Smooth muscle cell (in vitro differentiated cells): ENCODE measurements around the gene SLC1A6. TPM values are rescaled to one million over a fixed set of nuclear protein-coding genes. Genes with fewer than 3 reads are reported as not detected.
"Not testable (repeated sequence)": the region's sequence is repeated elsewhere in the genome, so short reads cannot be mapped to it uniquely, and the experiment has no call there.

ENCODE experiments used
- DNase-seq: peaks from one replicate; lab custom pipeline; 2025; ENCODE audit not compliant: unreplicated experiment; lab: John Stamatoyannopoulos, UW
- H2AFZ ChIP-seq: fragments of 200-600 bp; sonication (generic); 2 replicates; pipeline ENCODE4 v1.6.0; 2016; ENCODE audit warnings: antibody characterized with exemption, low read depth, mild to moderate bottlenecking
- H3F3A ChIP-seq: fragments of 200-600 bp; sonication (generic); 2 replicates; pipeline ENCODE4 v1.6.0; 2017; ENCODE audit warnings: antibody characterized with exemption, low read depth
- H3K27ac ChIP-seq: fragments of 200-600 bp; sonication (generic); 2 replicates; pipeline ENCODE4 v1.5.1; 2016; ENCODE audit warnings: low read depth, mild to moderate bottlenecking
- H3K27me3 ChIP-seq: fragments of 200-600 bp; sonication (generic); 2 replicates; pipeline ENCODE4 v1.6.1; 2016; ENCODE audit warnings: low read depth, mild to moderate bottlenecking
- H3K36me3 ChIP-seq: fragments of 200-600 bp; sonication (generic); 2 replicates; pipeline ENCODE4 v1.5.1; 2016; ENCODE audit warnings: low read depth
- H3K4me1 ChIP-seq: fragments of 200-600 bp; sonication (generic); 2 replicates; pipeline ENCODE4 v1.5.1; 2016; ENCODE audit warnings: low read depth
- H3K4me2 ChIP-seq: fragments of 200-600 bp; sonication (generic); 2 replicates; pipeline ENCODE4 v1.6.0; 2016; ENCODE audit warnings: mild to moderate bottlenecking
- H3K4me3 ChIP-seq: fragments of 200-600 bp; sonication (generic); 2 replicates; pipeline ENCODE4 v1.5.1; 2016; ENCODE audit warnings: mild to moderate bottlenecking
- H3K79me2 ChIP-seq: fragments of 200-600 bp; sonication (generic); 2 replicates; pipeline ENCODE4 v1.6.0; 2016; ENCODE audit warnings: low read depth, mild to moderate bottlenecking
- H3K9ac ChIP-seq: fragments of 200-600 bp; sonication (generic); 2 replicates; pipeline ENCODE4 v1.6.0; 2016; ENCODE audit warnings: low read depth
- H3K9me3 ChIP-seq: fragments of 200-600 bp; sonication (generic); replicated peaks from 2 replicates; pipeline ENCODE4 v1.5.1; 2016; ENCODE audit warnings: low read depth
- H4K20me1 ChIP-seq: fragments of 200-600 bp; sonication (generic); 2 replicates; pipeline ENCODE4 v1.6.0; 2016; ENCODE audit warnings: low read depth
- CTCF ChIP-seq: fragments of 200-600 bp; sonication (generic); IDR thresholded peaks from 2 replicates; pipeline ENCODE4 v1.5.1; 2017; ENCODE audit warnings: borderline replicate concordance, mild to moderate bottlenecking, antibody characterized with exemption; ENCODE audit not compliant: insufficient read depth, poor library complexity, severe bottlenecking
- WGBS: methylation state at CpG from one replicate; pipeline ENCODE4 v1.1.7; 2016; ENCODE audit warnings: low lambda C conversion rate; 5-methylcytosine and 5-hydroxymethylcytosine counted together
- polyA plus RNA-seq: library from polyadenylated mRNA; unstranded; fragments of >200 nt; fragmentation: Nextera tagmentation; extraction: Ambion mirVana; gene quantifications from 2 replicates; pipeline ENCODE4 v1.2.1, GENCODE V29; 2016
- total RNA-seq: library from RNA; depleted of rRNA; stranded (reverse); fragments of >200 nt; gene quantifications from 2 replicates; pipeline ENCODE4 v1.2.3, GENCODE V29; 2014

The SLC1A6 gene
- total and polyA plus RNA-seq, 2 experiments from 2014 or later: 2.4 to 20.9 TPM

- WGBS: 75% methylated on average over 1 of the region's 1 CpG
- H3K4me2 ChIP-seq: no peak overlapping the region
- H3K9ac ChIP-seq: no peak overlapping the region
- no peak for DNase-seq
- no peaks in the 10 kb centered on the region for H3K27me3 ChIP-seq
- H3F3A ChIP-seq: no peaks in the 10 kb centered on the region
- no peaks in the 10 kb centered on the region for H3K79me2 ChIP-seq
- no peaks in the 10 kb centered on the region for H4K20me1 ChIP-seq
- no peak for TF ChIP-seq CTCF
- H3K4me3 ChIP-seq: no peak overlapping the region
- H3K4me1 ChIP-seq: no peaks in the 10 kb centered on the region
- no peaks in the 10 kb centered on the region for H3K9me3 ChIP-seq
- H3K36me3 ChIP-seq: no peaks in the 10 kb centered on the region
- no peak overlapping the region for H2AFZ ChIP-seq
- H3K27ac ChIP-seq: no peak overlapping the region
Observed at GRCh38 chr19:14950421-14950820, 29.2 kb downstream of the SLC1A6 start.

DNA sequence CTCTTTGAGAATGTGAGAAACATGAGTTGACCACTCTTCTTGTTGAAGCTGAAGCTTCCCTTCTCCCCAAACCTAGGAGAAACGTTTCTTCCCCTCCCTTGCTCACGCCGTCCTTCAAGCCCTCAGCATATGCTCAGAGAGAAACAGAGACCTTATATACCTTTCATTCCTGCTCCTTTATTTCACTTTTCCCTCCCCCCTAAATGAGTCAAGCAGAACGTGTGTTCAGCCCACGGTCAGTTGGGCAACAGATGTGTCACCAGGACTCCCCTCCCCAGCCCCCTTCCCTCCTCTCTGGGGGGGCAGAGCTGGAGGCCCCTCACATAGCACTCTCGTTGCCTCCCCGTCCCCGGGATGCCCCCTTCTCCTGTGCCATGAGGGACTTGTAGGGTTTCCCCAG, 29.8 kb downstream of the SLC1A6 start:
- Histone ChIP-seq H3K36me3 (no peaks in the 10 kb centered on the region), H4K20me1 (no peaks in the 10 kb centered on the region), H3K27ac (no peak overlapping the region), H3K9ac (no peak overlapping the region), H3K9me3 (no peaks in the 10 kb centered on the region), H3K27me3 (no peaks in the 10 kb centered on the region), H2AFZ (no peak overlapping the region), H3K4me2 (no peak overlapping the region), H3F3A (no peaks in the 10 kb centered on the region), H3K4me3 (no peak overlapping the region), H3K4me1 (no peaks in the 10 kb centered on the region), H3K79me2 (no peaks in the 10 kb centered on the region)
- DNase-seq: no peak
- TF ChIP-seq CTCF: no peak
- WGBS: 82% methylated on average over 8 of the region's 8 CpGs

- not testable (repeated sequence) for H3F3A ChIP-seq, H3K4me1 ChIP-seq, DNase-seq, H2AFZ ChIP-seq, H4K20me1 ChIP-seq, H3K79me2 ChIP-seq, H3K4me2 ChIP-seq, H3K36me3 ChIP-seq, H3K27ac ChIP-seq, H3K4me3 ChIP-seq, H3K27me3 ChIP-seq, H3K9me3 ChIP-seq, H3K9ac ChIP-seq
- 82% methylated on average over 10 of the region's 10 CpGs for WGBS
Observed at GRCh38 chr19:14949413-14949812, 30.3 kb downstream of the SLC1A6 start.

- WGBS: 60% methylated on average over 1 of the region's 1 CpG
Observed at GRCh38 chr19:14944456-14944855, 35.2 kb downstream of the SLC1A6 start.

More at GRCh38 chr19:14944456-14944855, 35.2 kb downstream of the SLC1A6 start:
- no peaks in the 10 kb centered on the region for H3K27me3 ChIP-seq
- no peaks in the 10 kb centered on the region for H3K36me3 ChIP-seq
- no peak overlapping the region for H3K4me2 ChIP-seq
- H2AFZ ChIP-seq: no peak overlapping the region
- H3K9ac ChIP-seq: no peak overlapping the region
- no peaks in the 10 kb centered on the region for H3F3A ChIP-seq
- DNase-seq: no peak
- H4K20me1 ChIP-seq: no peaks in the 10 kb centered on the region
- no peak overlapping the region for H3K4me3 ChIP-seq
- no peaks in the 10 kb centered on the region for H3K4me1 ChIP-seq
- H3K9me3 ChIP-seq: no peaks in the 10 kb centered on the region
- H3K27ac ChIP-seq: no peak overlapping the region
- TF ChIP-seq CTCF: no peak
- no peaks in the 10 kb centered on the region for H3K79me2 ChIP-seq
